Measurements from ENCODE around the gene TRAPPC12. TPM values are rescaled to one million over a fixed set of nuclear protein-coding genes. Genes with fewer than 3 reads are reported as not detected.
A peak's percentile ranks its signal among the peaks of the same experiment; 100 is the strongest.

TRAPPC12 gene
- total RNA-seq, 3 donors from 2014 or later, result 52.5 to 89.6 (median 69.2) TPM

GRCh38 chr2:3377612-3378432, 1.7 kb upstream of the TRAPPC12 start, which contains the start of gene EIPR1:
Gene EIPR1, minus strand, starts transcription at chr2:3377818. Its CDS starts 129 bp downstream, at chr2:3377689.
- no peaks in the 10 kb centered on the region for H3K9me3 ChIP-seq
- H3K27me3 ChIP-seq, result no peaks in the 10 kb centered on the region
- H3K36me3 ChIP-seq, result no peaks in the 10 kb centered on the region
- H3K4me3 ChIP-seq, result peak within 1 kb of the TSS; percentile 65 to 87 (median 77)
- TF ChIP-seq CTCF (IDR thresholded peaks at IDR 0.05), result peak in 2 of 3 donors; percentile 18 to 38
- no peak for TF ChIP-seq POLR2A (IDR thresholded peaks at IDR 0.05)
- TF ChIP-seq POLR2AphosphoS5 (IDR thresholded peaks at IDR 0.05), result peak; percentile 56 to 87 (median 81)
- H3K4me1 ChIP-seq, result peaks cover 0 to 14% of the 10 kb centered on the region in 2 donors
- H3K27ac ChIP-seq, result peak within 1 kb of the TSS; percentile 92 to 93
- peak; percentile 97 for DNase-seq (ENCODE audit: low spot score in 2 of 2)
- intact Hi-C loops (cut with DNase I; ENCODE audit: low total_unique reads), result no loop called here

DNA sequence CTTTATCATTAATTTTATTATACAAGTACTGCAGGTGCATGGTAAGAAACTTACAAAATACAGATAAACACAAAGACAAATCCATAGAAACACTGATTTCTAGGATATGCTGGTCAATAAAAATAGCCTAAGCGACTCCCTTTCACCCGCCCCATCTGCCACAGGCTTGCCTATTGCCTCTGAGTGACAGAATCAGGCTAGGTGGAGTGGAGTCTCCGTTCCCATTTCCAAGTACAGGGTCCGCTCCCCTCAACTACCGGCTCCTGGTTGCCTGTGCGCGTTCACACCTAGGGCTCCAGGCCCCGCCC, 201 bp upstream of the TRAPPC12 start:
- peaks cover 0 to 14% of the 10 kb centered on the region in 2 donors for H3K4me1 ChIP-seq
- DNase-seq (ENCODE audit: low spot score in 2 of 2), result no peak
- intact Hi-C loops (cut with DNase I; ENCODE audit: low total_unique reads), result no loop called here
- no peaks in the 10 kb centered on the region for H3K36me3 ChIP-seq
- no peaks in the 10 kb centered on the region for H3K9me3 ChIP-seq
- peak overlapping the region; percentile 82 to 87 (median 82) for H3K4me3 ChIP-seq
- TF ChIP-seq POLR2A (IDR thresholded peaks at IDR 0.05) (no peak), POLR2AphosphoS5 (IDR thresholded peaks at IDR 0.05) (no peak)
- H3K27ac ChIP-seq, result peak overlapping the region; percentile 88
- H3K27me3 ChIP-seq, result no peaks in the 10 kb centered on the region

- no peaks in the 10 kb centered on the region for H3K27me3 ChIP-seq
- intact Hi-C loops (cut with DNase I; ENCODE audit: low total_unique reads), result no loop called here
- DNase-seq (ENCODE audit: low spot score in 2 of 2), result no peak
- peaks cover 0 to under 1% of the 10 kb centered on the region in 2 donors for H3K4me1 ChIP-seq
- H3K36me3 ChIP-seq, result peaks cover 5% of the 10 kb centered on the region
- no peak for TF ChIP-seq CTCF (IDR thresholded peaks at IDR 0.05)
- TF ChIP-seq POLR2AphosphoS5 (IDR thresholded peaks at IDR 0.05), result no peak
- no peak for TF ChIP-seq POLR2A (IDR thresholded peaks at IDR 0.05)
- H3K9me3 ChIP-seq, result no peaks in the 10 kb centered on the region
- no peak overlapping the region for H3K4me3 ChIP-seq
- no peak overlapping the region for H3K27ac ChIP-seq
These were observed 7.0 kb downstream of the TRAPPC12 start for GRCh38 chr2:3386448-3386958.

GRCh38 chr2:3387011-3387410, 7.5 kb downstream of the TRAPPC12 start:
- TF ChIP-seq CTCF (IDR thresholded peaks at IDR 0.05) (no peak), POLR2AphosphoS5 (IDR thresholded peaks at IDR 0.05) (no peak)
- Histone ChIP-seq H3K36me3 (peaks cover 5% of the 10 kb centered on the region), H3K27ac (no peak overlapping the region), H3K9me3 (no peaks in the 10 kb centered on the region), H3K4me3 (no peak overlapping the region), H3K4me1 (no peaks in the 10 kb centered on the region), H3K27me3 (no peaks in the 10 kb centered on the region)
- no peak for DNase-seq (ENCODE audit: low spot score in 2 of 2)
- intact Hi-C loops (cut with DNase I; ENCODE audit: low total_unique reads), result no loop called here

- H3K4me1 ChIP-seq, result no peaks in the 10 kb centered on the region
- peaks cover 5% of the 10 kb centered on the region for H3K36me3 ChIP-seq
- no peaks in the 10 kb centered on the region for H3K27me3 ChIP-seq
- DNase-seq (ENCODE audit: low spot score in 2 of 2), result no peak
- intact Hi-C loops (cut with DNase I; ENCODE audit: low total_unique reads), result no loop called here
- no peaks in the 10 kb centered on the region for H3K9me3 ChIP-seq
- TF ChIP-seq POLR2AphosphoS5 (IDR thresholded peaks at IDR 0.05), result no peak
- TF ChIP-seq POLR2A (IDR thresholded peaks at IDR 0.05), result no peak
- H3K27ac ChIP-seq, result no peak overlapping the region
- no peak overlapping the region for H3K4me3 ChIP-seq
These were observed 8.3 kb downstream of the TRAPPC12 start for GRCh38 chr2:3387644-3388411.

GRCh38 chr2:3388412-3388738, 8.9 kb downstream of the TRAPPC12 start:
- Histone ChIP-seq H3K27me3 (no peaks in the 10 kb centered on the region), H3K4me1 (no peaks in the 10 kb centered on the region), H3K4me3 (no peak overlapping the region), H3K27ac (no peak overlapping the region), H3K9me3 (no peaks in the 10 kb centered on the region), H3K36me3 (peaks cover 5% of the 10 kb centered on the region)
- no peak for TF ChIP-seq POLR2A (IDR thresholded peaks at IDR 0.05)
- TF ChIP-seq POLR2AphosphoS5 (IDR thresholded peaks at IDR 0.05), result no peak
- TF ChIP-seq CTCF (IDR thresholded peaks at IDR 0.05), result no peak
- no peak for DNase-seq (ENCODE audit: low spot score in 2 of 2)
- intact Hi-C loops (cut with DNase I; ENCODE audit: low total_unique reads), result no loop called here
